Measurements from ENCODE around the gene TMC7.

TMC7 gene

DNA sequence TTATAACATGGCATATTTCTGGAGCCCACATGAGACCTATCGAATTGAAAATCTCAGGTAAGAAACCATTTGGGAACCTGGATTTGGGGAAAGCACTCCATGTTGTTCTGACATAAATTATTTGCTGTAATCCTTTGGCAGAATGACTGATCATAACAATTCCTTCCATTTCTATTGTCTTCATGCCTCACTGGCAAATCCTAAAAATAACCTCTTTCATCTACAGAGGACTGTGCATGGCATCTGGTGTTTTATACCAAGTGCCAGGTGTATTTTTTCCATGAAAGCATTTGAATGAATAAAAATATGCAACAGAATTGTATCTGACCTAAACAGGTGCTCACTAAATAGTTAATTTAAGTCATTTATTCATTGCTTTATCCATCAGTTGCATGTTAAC lies 50.0 kb downstream of the TMC7 start:
- DNase-seq, result no peak

DNA sequence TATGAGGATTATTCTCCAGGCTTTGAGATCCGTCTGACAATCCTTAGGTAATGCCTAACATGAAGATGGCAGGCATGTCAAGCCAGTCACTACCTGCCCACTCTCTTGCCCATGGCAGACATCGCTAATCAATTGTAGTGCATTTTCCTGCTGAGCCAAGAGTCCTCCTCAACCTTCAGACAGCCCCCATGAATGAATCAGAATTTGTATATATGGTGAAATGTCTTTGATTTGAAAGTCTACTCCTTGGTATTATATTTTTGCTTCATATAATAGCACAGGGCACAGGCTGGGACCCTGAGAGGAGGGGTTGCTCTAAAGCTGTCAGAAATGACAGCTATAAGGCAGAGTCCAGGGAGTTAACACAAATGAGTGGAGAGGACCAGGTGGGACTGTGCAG lies 56.7 kb downstream of the TMC7 start:
- DNase-seq, result no peak

DNA sequence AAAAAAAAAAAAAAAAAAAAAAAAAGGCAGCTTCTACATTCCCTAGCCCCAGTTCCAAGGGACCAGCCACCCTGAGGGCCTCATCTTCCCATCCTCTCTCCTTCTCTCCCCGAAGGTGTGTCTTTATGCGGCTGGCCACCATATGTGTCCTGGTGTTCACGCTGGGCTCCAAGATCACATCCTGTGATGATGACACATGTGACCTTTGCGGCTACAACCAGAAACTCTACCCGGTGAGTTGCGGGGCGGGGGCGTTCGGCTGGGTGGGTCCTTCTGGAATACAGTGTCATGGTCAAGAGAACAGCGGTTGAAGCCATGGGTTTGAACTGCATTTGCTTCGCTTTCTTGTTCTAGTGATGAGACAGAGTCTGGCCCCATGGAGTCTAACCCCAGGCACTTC lies 61.0 kb downstream of the TMC7 start:
- no peak for DNase-seq

DNA sequence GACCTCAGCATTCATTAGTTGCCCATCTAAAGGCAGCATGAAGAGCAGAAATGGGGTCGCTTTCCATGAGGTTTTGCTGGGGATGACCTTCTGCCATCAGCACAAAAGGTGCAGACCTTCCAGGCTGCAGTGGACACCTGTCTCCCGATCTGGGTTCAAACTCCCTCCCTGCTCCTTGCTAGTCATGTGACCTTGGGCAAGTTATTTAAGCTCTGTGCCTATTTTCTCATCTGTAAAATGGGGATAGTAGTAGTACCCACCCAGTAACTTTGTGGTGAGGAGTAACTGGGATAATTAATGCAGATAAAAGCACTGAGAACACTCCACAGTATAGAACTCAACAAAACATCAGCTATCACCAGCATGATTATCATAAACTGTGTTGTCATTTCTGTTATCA lies 62.3 kb downstream of the TMC7 start:
- no peak for DNase-seq

DNA sequence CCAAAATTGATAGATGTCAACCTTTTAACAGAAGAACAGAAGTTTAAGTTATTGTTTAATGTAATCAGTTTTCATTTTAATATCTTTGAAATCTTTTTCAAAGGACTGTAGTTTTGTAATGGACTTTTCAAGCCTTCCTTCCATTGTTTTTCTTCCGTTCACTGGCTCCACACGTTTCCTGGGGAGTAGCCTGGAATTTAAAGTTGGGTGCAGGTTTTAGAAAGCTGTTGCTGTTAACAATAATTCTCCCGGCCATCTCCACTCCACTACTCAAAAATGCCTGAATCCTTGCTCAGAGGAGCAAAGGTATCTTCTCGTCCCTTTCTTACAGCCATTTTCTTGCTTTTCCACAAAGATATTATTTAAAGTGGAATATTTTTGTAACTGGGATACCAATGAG lies 79.0 kb downstream of the TMC7 start:
- no peak for DNase-seq

DNA sequence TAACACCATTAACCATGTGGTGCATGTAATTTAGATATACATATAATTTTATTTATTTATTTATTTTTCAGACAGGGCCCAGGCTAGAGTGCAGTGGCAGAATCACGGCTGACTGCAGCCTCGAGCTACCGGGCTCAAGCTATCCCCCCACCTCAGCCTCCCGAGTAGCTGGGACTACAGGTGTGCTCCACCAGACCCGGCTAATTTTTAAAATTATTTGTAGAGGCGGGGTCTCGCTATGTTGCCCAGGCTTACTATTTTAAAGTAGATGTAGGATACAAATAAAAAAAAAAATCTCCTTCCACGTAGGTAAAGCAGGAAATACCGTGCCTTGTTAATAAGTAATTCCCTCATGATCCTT lies 83.2 kb downstream of the TMC7 start:
- no peak for DNase-seq

DNA sequence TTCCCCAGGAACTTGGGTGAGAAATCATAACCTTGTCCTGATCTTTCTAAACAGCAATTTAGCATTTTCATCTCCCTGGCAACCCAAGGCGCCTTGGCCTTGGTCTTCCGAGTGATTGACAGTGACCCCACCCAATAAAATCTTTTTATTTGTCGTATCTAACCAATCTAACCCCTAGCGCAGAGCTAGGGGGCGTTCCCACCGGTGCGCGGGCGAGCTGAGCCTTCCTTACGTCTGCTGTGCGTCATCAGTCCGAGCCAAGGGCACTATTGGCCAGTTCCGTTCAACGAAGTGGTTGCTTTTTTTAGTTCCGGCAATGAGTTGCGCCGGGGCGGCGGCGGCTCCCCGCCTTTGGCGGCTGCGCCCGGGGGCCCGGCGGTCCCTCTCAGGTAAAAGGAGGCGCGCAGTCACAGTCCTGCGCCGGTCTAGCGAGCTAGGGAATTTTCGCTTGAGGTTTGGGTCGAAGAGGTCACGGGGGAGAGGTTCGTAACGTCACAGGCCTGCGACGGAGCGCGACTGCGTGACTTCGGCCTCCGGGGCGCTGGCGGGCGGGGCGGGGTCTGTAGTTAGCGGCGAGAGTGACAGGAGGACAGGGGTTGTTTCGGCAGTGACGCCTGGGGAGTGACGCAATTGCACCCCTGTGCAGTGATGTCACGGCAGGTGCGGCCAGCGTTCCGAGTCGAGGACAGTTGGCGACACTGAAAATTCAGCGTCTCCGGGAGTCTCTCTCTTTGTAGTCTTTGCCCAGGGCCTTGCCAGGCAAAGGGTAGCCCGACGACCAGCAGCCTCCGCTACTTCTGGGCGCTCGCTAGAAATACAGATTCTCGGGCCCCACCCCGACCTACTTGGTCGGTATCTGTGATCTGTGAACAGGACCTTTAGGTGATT lies 83.9 kb downstream of the TMC7 start, which contains the start of gene COQ7:
Gene COQ7 (plus strand): TSS at position 266 of the 888 bp plus-strand sequence. CDS start 51 bp downstream, at position 317.
- peak; percentile 98 for DNase-seq

DNA sequence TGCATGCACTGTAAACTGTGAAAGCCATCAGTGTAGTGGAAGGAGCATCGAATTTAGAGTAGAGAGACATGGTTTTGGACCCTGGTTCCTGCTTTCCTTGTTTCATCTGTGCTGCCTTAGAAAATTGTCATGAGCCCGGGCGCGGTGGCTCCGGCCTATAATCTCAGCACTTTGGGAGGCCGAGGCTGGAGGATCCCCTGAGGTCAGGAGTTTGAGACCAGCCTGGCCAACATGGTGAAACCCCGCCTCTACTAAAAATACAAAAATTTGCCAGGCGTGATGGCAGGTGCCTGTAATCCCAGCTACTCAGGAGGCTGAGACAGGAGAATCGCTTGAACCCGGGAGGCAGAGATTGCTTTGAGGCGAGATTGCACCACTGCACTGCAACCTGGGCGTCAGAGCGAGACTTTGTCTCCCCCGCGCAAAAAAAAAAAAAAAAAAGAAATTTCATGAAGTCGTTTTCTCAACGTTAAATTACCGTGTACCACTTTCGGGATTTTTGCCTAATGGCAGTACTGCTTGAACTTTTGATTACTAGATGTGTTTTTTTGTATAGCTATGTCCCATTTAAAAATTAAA lies 84.6 kb downstream of the TMC7 start:
- DNase-seq, result no peak

DNA sequence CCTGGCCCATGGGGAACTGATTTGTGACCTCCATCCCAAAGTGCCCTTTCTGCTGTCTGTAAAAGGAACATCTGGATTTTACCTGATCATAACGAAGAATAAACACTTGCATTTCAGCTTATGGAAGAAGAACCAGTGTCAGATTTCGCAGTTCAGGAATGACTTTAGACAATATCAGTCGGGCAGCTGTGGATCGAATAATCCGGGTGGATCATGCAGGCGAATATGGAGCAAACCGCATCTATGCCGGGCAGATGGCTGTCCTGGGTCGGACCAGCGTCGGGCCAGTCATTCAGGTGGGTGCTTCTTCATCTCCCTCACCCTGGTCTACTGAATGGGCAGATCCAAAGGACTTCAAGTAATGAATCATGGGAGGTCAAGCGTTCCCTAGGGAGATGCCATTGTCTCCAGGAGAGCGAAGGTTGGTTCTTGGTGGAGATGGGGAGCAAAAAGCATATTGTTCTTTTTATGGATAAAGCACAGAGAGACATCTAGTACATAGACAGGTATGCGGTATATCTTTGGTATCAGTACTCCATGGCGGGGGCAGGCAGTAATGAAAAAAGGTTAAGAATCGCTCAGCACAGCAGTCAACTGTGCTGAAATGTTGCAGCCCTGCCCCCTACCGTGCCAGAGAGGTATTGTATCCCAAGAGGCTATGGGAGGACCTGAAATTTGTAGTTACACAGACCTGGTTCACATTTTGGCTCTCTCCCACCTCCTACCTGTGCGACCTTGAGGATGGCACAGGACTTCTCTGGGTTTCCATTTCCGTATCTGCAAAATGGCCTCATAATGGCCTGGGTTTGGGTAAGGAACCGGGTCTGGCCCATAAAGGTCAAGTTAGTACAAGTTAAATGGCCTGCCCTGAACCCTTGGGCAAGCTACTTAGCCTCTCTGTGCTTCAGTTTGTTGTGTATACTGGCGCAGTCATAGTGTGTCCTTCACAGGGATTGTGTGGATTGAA lies 88.4 kb downstream of the TMC7 start:
- no peak for DNase-seq

DNA sequence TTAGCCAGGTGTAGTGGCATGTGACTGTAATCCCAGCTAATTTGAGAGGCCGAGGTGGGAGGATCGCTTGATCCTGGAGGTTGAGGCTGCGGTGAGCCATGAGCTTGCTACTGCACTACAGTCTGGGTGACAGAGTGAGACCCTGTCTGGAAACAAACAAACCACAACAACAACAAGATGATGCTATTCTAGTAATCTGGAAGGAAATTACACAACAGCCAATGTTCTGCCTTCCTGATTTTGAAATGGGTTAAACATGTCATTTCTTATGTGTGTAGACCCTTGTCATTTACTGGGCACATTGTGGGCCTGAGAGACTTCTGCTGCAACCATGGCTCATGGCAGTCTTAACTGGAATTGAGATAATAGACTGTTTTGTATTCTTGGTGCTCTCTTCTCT lies 89.6 kb downstream of the TMC7 start:
- DNase-seq, result peak; percentile 34

DNA sequence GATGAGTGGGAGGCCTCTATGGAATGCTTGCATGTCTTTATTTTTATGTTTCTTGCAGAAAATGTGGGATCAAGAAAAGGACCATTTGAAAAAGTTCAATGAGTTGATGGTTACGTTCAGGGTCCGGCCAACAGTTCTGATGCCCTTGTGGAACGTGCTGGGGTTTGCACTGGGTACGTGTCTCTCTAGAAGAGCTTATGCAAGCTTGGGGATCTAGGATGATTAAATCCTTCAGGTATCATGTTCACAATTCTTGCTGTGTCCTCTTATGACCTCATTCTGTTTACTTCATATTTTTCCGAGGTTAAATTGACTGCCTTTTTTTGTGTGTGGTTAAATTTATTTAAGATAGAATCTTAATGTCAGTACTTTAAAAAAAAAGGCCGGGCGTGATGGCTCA lies 90.1 kb downstream of the TMC7 start:
- no peak for DNase-seq

DNA sequence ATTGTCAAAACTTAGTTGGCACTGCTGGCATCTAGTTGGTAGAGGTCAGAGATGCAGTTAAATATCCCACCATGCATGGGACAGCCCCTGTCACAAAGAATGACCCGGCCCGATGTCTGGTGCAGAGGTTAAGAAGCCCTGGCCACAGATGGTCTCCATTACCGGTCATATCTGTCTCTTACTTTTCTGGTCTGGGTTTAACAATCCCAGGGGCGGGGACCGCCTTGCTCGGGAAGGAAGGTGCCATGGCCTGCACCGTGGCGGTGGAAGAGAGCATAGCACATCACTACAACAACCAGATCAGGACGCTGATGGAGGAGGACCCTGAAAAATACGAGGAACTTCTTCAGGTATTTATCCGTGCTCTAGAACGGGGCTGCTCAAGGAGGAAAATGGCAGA lies 91.8 kb downstream of the TMC7 start:
- no peak for DNase-seq

DNA sequence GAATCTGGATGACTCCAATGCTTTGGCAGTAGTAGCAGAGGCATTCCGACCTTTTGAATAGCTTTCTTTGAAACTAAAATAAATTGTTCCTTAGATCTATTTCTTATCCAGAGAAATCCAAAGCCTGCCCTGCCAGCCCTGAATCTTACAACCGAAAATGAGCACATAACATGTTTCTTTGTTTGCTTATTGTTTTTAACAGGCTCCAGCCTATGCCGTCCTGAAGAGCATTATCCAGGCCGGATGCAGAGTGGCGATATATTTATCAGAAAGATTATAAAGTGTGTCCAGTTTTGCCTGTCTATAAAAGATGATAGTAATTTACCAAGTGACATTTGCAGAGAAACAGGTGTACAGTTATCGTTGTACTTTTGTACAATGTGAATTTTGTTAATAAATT lies 94.1 kb downstream of the TMC7 start:
- no peak for DNase-seq

DNA sequence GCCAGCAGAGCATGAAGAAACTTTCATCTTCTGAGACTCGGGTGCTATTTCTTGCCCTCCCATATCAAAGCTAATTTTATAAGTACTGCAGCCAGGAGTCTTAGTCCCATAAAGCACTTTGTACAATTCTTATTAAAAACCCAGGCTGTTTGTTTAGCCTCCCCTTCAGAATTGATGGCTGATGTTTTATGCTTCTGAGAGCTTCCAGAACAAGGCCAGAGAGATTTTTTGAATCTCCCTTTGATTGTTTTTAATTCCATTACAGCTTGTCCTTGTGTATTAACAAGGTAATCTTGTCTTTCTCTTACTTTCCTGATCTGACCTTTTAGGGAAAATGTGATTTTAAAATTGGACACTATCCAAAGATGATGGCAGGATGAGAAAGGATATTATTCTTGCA lies 99.9 kb downstream of the TMC7 start:
- DNase-seq, result no peak

DNA sequence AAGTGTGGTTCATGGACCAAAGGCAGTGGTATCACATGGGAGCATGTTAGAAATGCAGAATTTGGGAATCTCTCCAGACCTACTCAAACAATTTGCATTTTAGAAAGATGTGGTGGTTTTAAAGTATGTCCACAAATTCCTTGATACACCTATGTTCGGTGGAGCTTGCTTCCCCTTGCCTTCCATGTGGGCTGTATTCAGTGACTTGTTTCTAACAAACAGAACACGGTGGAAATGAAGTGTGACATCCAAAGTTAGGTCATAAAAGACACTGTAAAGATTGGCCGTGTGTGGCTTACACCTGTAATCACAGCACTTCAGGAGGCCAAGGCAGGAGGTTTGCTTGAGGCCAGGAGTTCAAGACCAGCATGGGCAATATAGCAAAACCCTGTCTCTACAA lies 100.4 kb downstream of the TMC7 start:
- DNase-seq, result no peak

DNA sequence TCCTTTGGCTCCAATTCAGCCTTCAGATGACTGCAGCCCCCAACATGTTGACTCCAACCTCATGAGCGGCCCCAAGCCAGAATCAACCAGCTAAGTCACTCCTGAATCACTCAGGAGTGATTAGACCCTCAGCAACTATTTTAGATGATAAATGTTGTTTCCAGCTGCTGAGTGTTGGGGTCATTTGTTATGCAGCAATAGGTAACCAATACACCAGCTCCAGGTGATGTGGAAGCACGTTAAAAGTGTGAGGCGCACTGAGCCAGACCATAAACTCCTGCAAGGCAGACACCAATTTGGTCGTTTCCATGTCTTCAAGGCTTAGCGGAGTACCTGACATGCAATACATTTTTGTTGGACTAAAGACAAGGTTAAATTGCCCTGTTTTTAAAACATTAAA lies 101.1 kb downstream of the TMC7 start:
- DNase-seq, result no peak

DNA sequence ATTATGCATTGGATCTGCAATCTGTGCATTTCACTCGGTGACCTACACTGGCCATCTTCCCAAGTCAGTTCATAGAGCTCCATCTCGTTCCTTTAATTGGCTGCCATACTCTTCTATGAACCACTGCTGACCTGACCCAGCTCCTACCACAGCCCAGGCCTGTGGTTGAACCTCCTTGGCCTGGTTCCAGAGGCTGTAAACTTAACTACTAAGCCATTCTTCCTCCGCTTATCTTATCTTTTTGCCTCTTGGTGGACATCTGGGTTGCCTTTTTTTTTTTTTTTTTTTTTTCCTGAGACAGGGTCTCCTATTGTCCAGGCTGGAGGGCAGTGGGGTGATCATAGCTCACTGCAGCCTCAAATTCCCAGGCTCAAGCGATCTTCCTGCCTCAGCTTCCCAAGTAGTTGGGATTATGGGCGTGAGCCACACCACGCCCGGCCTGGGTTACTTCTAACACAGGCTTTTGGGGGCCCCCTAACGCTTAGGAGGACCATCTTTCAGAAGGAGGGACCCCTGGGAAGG lies 102.0 kb downstream of the TMC7 start:
- peak; percentile 42 for DNase-seq

DNA sequence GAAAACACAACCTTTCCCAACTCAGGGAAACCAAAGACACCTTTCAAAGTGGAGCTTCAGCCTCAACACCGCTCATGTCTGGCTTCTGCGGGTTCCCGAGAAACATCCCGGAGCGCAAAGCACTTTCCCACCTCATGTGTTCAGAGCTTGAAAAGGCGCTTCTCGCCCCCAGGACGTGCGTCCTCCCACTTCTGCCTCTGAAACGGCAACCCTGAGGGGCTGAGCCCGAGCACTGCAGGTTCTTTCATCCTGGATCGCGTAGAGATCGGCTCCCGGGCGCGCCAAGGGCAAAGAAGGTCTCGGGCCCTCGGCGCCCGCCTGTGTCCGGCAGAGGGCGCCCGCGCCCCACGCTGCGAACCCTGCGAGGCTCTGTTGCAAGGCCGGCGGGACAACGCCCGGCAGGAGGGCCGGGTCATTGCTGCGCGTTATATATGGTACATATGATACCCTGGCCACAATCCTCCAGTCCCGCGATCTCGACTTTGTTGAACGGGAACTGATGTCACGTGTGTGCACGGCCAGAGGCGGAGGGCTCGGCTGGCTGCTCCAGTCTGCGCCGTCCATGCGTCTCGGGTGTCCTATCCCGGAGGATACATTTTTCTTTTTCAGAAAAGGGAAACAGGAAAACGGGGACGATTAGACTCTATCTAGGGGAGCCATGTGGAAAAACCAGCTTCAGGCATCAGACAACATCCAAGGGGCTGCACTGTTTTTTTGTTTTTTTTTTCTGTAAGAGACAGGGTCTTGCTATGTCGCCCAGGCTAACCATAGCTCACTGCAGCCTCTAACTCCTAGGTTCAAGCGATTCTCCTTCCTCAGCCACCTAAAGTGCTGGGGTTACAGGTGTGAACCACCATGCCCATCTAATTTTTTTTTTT lies 102.8 kb downstream of the TMC7 start:
- peak; percentile 36 for DNase-seq

DNA sequence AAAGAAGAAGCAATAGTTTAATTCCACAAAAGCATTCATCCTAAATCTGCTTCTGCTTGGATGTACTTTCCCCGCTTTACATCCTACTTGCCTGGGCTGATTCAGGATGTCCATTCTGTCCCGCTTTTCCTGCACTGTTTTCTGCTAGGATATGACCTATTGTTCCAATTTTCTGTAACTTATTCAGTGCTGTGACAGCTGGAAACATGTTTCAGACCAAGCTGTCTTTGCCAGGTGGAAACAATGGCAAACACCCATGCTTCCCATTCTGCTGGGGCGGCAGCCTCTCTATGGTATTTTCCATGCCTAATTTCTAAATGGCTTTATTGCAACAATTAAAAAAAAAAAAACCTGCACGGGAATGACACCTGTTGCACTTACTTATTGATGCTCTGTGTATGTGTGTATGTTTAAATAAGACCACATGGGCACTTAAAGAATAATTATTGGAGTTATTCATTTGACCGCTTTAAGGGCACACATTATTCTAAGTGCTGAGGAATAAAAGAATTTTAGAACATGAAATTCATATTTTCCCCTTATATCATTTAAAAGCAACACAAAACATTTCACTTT lies 104.7 kb downstream of the TMC7 start:
- no peak for DNase-seq

DNA sequence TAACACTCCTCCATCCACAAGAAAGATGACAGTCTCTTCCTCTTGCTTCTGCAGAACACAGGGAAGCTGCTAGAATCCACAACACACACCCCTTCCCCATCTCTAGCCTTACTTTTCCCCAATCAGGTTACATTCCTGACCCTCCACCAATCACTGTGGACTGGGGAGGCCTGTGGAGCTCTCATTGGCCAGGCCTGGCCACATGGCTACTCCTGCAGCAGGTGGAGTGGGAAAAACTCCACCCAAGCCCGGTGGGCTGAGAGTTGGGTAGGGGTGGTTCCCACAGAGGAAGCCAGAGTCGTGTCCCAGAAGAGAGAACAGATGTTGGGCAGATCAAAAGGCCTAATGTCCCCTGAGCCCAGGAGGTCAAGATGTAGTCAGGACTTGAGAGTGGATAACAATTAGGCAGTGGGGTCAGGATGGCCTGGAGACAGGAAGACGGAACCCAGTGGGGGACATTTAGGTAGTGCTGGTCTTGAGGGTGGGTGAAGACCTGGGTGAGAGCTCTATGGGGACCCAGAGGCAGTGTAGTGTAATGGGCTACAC lies 105.7 kb downstream of the TMC7 start:
- no peak for DNase-seq

DNA sequence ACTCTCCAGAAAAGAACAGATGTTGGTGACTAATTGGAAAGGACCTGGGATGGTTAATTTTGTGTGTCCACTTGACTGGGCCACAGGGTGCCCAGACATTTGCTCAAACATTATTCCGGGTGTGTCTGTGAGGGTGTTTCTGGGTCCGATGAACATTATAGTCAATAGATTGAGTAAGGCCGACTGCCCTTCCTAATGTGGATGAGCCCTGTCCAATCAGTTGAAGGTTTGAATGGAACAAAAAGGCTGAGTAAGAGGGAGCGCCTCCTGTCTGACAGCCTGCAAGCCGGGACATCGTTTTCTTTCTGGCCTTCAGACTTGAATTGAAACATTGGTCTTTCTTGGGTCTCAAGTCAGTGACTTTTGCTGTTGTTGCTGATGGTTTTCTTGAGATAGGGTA lies 107.2 kb downstream of the TMC7 start:
- no peak for DNase-seq
